HEK293T (cell line): ENCODE measurements around the gene DCAF11.

Source experiments
- CTCF ChIA-PET: fragments of 350-600 bp; formaldehyde crosslinking; extraction: SDS; loops from one replicate; lab custom pipeline; 2021; ENCODE audit warnings: antibody characterized with exemption, inconsistent platforms; lab: Yijun Ruan, JAX
- POLR2A ChIA-PET: fragments of 350-600 bp; formaldehyde crosslinking; extraction: SDS; loops from one replicate; lab custom pipeline; 2020; ENCODE audit warnings: antibody characterized with exemption, inconsistent platforms; lab: Yijun Ruan, JAX
- DNase-seq: peaks from one replicate; pipeline ENCODE4 v3.0.0; 2012; ENCODE audit warnings: mixed read lengths; ENCODE audit errors: extremely low spot score
- ARNT ChIP-seq: fragments of 450-650 bp; IDR thresholded peaks from 2 replicates; pipeline ENCODE4 v1.6.1; 2017; ENCODE audit warnings: mild to moderate bottlenecking
- BHLHE40 ChIP-seq: fragments of 450-650 bp; IDR thresholded peaks from 2 replicates; pipeline ENCODE4 v1.6.1; 2016; ENCODE audit warnings: mild to moderate bottlenecking, moderate library complexity, borderline replicate concordance
- CTBP1 ChIP-seq: fragments of 450-650 bp; IDR thresholded peaks from 2 replicates; pipeline ENCODE4 v1.6.1; 2016; ENCODE audit warnings: borderline replicate concordance
- ELF4 ChIP-seq: fragments of 450-650 bp; IDR thresholded peaks from 2 replicates; pipeline ENCODE4 v1.6.1; 2017; ENCODE audit warnings: antibody characterized with exemption
- FOXA1 ChIP-seq: fragments of 450-650 bp; IDR thresholded peaks from 2 replicates; pipeline ENCODE4 v1.6.1; 2016; ENCODE audit warnings: mild to moderate bottlenecking
- FOXK2 ChIP-seq: fragments of 450-650 bp; IDR thresholded peaks from 2 replicates; pipeline ENCODE4 v1.6.1; 2016; ENCODE audit warnings: mild to moderate bottlenecking
- FOXM1 ChIP-seq: fragments of 450-650 bp; IDR thresholded peaks from 2 replicates; pipeline ENCODE4 v1.6.1; 2017; ENCODE audit warnings: mild to moderate bottlenecking, borderline replicate concordance
- HDGF ChIP-seq: fragments of 450-650 bp; IDR thresholded peaks from 2 replicates; pipeline ENCODE4 v1.6.1; 2017; ENCODE audit warnings: antibody characterized with exemption, borderline replicate concordance
- L3MBTL2 ChIP-seq: fragments of 450-650 bp; conservative IDR thresholded peaks from 2 replicates; pipeline ENCODE4 v1.6.1; 2016; ENCODE audit warnings: mild to moderate bottlenecking
- LEF1 ChIP-seq: fragments of 450-650 bp; IDR thresholded peaks from 2 replicates; pipeline ENCODE4 v1.6.1; 2017; ENCODE audit warnings: mild to moderate bottlenecking, borderline replicate concordance
- NFRKB ChIP-seq: fragments of 450-650 bp; IDR thresholded peaks from 2 replicates; pipeline ENCODE4 v1.6.1; 2016; ENCODE audit warnings: mild to moderate bottlenecking, moderate library complexity
- PKNOX1 ChIP-seq: fragments of 450-650 bp; IDR thresholded peaks from 2 replicates; pipeline ENCODE4 v1.6.1; 2016
- SP1 ChIP-seq: fragments of 450-650 bp; IDR thresholded peaks from 2 replicates; pipeline ENCODE4 v1.6.1; 2017
- SUZ12 ChIP-seq: fragments of 450-650 bp; IDR thresholded peaks from 2 replicates; pipeline ENCODE4 v1.6.1; 2016; ENCODE audit warnings: mild to moderate bottlenecking
- TARDBP ChIP-seq: fragments of 450-650 bp; IDR thresholded peaks from 2 replicates; pipeline ENCODE4 v1.6.1; 2016
- ZNF384 ChIP-seq: fragments of 450-650 bp; IDR thresholded peaks from 2 replicates; pipeline ENCODE4 v1.6.1; 2016

Gene DCAF11

GRCh38 chr14:24080888-24081738 is 33.5 kb upstream of the DCAF11 start:
- TF ChIP-seq CTBP1 (no peak), L3MBTL2 (peak; percentile 21; the same call in 1 of the 2 replicates)
- DNase-seq: peak; percentile 62
- CTCF ChIA-PET: interaction anchor here (0.6 to 3.9 kb wide), 5 partner anchors 10 to 80 kb away, joined by 3 to 36 read pairs (median 13); partner anchors contain the start of genes DCAF11, IRF9 and NRL
- POLR2A ChIA-PET: interaction anchor here (0.8 to 6.4 kb wide), 16 partner anchors 8 to 67 kb away, joined by 3 to 76 read pairs (median 5); partner anchors contain the start of genes CARMIL3, DCAF11, EMC9 and NRL

GRCh38 chr14:24081739-24082211 is 32.8 kb upstream of the DCAF11 start:
- ChIA-PET CTCF (interaction anchor here (0.7 to 3.9 kb wide), 4 partner anchors 9 to 27 kb away, joined by 4 to 36 read pairs (median 17); no protein-coding TSS in a partner anchor), POLR2A (interaction anchor here (0.9 to 6.4 kb wide), 8 partner anchors 8 to 32 kb away, joined by 3 to 76 read pairs (median 6); partner anchors contain the start of genes DCAF11, NRL and PCK2)
- no peak for TF ChIP-seq FOXA1
- no peak for TF ChIP-seq SP1
- no peak for TF ChIP-seq NFRKB
- TF ChIP-seq FOXK2: no peak
- TF ChIP-seq BHLHE40: no peak
- TF ChIP-seq FOXM1: no peak
- no peak for TF ChIP-seq ARNT
- no peak for TF ChIP-seq SUZ12
- TF ChIP-seq HDGF: no peak
- TF ChIP-seq ZNF384: no peak
- TF ChIP-seq L3MBTL2: no peak
- TF ChIP-seq TARDBP: no peak
- TF ChIP-seq LEF1: no peak
- TF ChIP-seq CTBP1: no peak
- no peak for TF ChIP-seq PKNOX1
- no peak for TF ChIP-seq ELF4
- no peak for DNase-seq

GRCh38 chr14:24082411-24083080 is 32.0 kb upstream of the DCAF11 start:
- POLR2A ChIA-PET: interaction anchor here (1.3 to 6.4 kb wide), 5 partner anchors 12 to 32 kb away, joined by 3 to 76 read pairs (median 10); partner anchors contain the start of genes DCAF11, NRL and PCK2
- DNase-seq: no peak
- TF ChIP-seq ELF4 (no peak), FOXK2 (no peak)
- CTCF ChIA-PET: interaction anchor here (0.6 to 3.9 kb wide), 5 partner anchors 8 to 44 kb away, joined by 3 to 36 read pairs (median 4); partner anchors contain the start of gene CPNE6

GRCh38 chr14:24083462-24083861 is 31.1 kb upstream of the DCAF11 start:
- TF ChIP-seq FOXK2 (no peak), FOXA1 (no peak), ELF4 (no peak), LEF1 (no peak), PKNOX1 (no peak), TARDBP (no peak), L3MBTL2 (no peak), CTBP1 (no peak), SP1 (no peak), HDGF (no peak)
- POLR2A ChIA-PET: interaction anchor here (2.0 to 6.4 kb wide), 3 partner anchors 11 to 31 kb away, joined by 8 to 76 read pairs (median 8); partner anchors contain the start of genes CARMIL3, DCAF11, NRL and PCK2
- DNase-seq: no peak
- CTCF ChIA-PET: no interaction called here

- TF ChIP-seq LEF1 (no peak), PKNOX1 (no peak), FOXM1 (no peak), SUZ12 (no peak), ELF4 (no peak)
- ChIA-PET CTCF (interaction anchor here (2.5 kb wide), 1 partner anchor 26 kb away, joined by 8 read pairs; no protein-coding TSS in a partner anchor), POLR2A (interaction anchor here (1.8 to 2.4 kb wide), 3 partner anchors 9 to 32 kb away, joined by 8 to 18 read pairs (median 8); partner anchors contain the start of genes CARMIL3, DCAF11, NRL and PCK2)
- DNase-seq: no peak
Measured at GRCh38 chr14:24084440-24084839, 30.1 kb upstream of the DCAF11 start.

- CTCF ChIA-PET: interaction anchor here (2.5 kb wide), 1 partner anchor 27 kb away, joined by 8 read pairs; no protein-coding TSS in a partner anchor
- TF ChIP-seq FOXK2 (no peak), PKNOX1 (no peak), ARNT (no peak), ELF4 (no peak), CTBP1 (no peak), FOXM1 (no peak), LEF1 (no peak), HDGF (no peak)
- no peak for DNase-seq
- POLR2A ChIA-PET: interaction anchor here (1.8 to 2.4 kb wide), 3 partner anchors 9 to 33 kb away, joined by 8 to 18 read pairs (median 8); partner anchors contain the start of genes CARMIL3, DCAF11, NRL and PCK2
Measured at GRCh38 chr14:24085215-24085614, 29.4 kb upstream of the DCAF11 start.
